AG09309 (cell line): ENCODE results near the gene AFF3.

Experiments used
- DNase-seq: peaks from one replicate; pipeline ENCODE4 v3.0.0-alpha.2; 2010; ENCODE audit warnings: low read depth
- H3K4me3 ChIP-seq: 2 replicates; pipeline ENCODE4 v1.5.1; 2011; ENCODE audit warnings: mild to moderate bottlenecking, low read depth, low read length, moderate library complexity; ENCODE audit not compliant: control insufficient read depth
- TF ChIP-seq, protein P1 (sequence below): IDR thresholded peaks from 2 replicates; pipeline ENCODE4 v1.5.1; 2011; ENCODE audit warnings: mild to moderate bottlenecking, low read depth, low read length, inconsistent platforms; ENCODE audit not compliant: insufficient read depth, control insufficient read depth; ENCODE audit errors: missing control alignments

AFF3 gene

DNA sequence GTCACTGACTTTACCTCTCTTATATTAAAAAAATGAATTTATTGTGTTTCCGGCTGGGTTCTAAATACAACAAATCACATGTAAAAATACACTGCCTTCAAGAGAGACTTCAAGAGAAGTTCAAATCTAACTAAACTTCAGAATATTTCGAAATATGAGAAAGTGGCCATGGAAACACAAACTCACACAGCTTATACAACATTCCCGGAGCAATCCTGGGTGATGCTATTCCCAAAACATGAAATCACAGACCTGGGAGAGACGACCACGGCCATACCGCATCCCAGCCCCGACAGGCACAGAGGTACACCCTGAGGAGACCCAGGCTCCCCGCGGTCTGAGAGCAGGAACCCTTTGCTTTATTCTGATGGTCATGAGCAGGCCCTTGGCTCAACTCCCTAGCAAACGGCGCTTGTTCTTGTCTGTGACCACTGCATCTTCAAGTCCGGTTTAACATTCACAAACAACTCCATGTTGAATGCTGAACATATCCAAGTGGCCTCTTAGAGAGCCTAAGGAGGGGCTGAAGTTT lies 467.2 kb downstream of the AFF3 start:
- no peak overlapping the region for H3K4me3 ChIP-seq
- DNase-seq: no peak
- TF ChIP-seq, protein P1, sequence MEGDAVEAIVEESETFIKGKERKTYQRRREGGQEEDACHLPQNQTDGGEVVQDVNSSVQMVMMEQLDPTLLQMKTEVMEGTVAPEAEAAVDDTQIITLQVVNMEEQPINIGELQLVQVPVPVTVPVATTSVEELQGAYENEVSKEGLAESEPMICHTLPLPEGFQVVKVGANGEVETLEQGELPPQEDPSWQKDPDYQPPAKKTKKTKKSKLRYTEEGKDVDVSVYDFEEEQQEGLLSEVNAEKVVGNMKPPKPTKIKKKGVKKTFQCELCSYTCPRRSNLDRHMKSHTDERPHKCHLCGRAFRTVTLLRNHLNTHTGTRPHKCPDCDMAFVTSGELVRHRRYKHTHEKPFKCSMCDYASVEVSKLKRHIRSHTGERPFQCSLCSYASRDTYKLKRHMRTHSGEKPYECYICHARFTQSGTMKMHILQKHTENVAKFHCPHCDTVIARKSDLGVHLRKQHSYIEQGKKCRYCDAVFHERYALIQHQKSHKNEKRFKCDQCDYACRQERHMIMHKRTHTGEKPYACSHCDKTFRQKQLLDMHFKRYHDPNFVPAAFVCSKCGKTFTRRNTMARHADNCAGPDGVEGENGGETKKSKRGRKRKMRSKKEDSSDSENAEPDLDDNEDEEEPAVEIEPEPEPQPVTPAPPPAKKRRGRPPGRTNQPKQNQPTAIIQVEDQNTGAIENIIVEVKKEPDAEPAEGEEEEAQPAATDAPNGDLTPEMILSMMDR: no peak

DNA sequence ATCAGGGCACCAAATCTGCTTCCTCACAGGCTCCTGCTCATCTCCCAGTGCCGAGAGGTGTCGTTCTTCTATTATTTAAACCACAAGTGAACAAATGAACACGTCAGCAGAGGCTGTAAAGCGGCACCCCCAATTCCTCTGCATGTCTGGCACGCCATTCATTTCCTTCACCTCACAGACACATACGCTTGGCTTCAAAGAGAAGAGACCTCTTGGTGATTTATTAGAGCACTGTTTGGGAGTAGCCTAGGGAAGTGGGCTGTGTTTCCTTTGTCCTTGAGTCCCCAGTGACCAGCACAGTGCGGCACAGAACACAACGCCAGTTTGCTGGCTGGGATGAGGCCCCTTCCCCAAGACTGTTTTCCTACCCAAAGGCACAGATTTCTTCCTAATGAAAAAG lies 468.3 kb downstream of the AFF3 start:
- TF ChIP-seq, protein P1: no peak
- DNase-seq: no peak
- no peak overlapping the region for H3K4me3 ChIP-seq

DNA sequence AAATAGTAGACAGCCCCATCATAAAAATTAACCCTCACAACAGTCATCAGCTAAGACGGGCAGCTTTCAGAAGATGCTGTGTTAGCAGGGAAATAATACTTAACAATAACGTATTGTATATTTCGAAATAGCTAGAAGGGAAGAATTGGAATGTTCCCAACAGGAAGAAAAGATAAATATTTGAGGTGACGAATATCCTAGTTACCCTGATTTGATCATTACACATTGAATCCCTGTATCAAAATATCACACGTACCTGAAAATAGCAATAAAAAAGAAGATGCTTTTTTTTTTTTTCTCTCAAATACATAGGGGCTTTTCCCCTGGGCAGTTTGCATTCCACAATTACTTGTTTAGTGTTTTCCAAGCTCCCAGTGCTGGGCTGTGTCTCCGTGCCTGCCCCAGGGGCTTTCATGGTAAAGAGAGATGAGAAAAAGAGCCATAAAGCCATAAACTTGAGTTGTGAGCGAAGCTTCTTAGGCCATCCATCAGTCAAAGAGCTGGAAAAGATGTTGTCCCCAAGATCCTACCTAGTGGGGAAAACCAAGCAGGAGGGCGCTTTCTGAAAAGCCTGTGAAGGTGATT lies 469.5 kb downstream of the AFF3 start:
- no peak for DNase-seq
- TF ChIP-seq, protein P1: no peak
- no peak overlapping the region for H3K4me3 ChIP-seq

DNA sequence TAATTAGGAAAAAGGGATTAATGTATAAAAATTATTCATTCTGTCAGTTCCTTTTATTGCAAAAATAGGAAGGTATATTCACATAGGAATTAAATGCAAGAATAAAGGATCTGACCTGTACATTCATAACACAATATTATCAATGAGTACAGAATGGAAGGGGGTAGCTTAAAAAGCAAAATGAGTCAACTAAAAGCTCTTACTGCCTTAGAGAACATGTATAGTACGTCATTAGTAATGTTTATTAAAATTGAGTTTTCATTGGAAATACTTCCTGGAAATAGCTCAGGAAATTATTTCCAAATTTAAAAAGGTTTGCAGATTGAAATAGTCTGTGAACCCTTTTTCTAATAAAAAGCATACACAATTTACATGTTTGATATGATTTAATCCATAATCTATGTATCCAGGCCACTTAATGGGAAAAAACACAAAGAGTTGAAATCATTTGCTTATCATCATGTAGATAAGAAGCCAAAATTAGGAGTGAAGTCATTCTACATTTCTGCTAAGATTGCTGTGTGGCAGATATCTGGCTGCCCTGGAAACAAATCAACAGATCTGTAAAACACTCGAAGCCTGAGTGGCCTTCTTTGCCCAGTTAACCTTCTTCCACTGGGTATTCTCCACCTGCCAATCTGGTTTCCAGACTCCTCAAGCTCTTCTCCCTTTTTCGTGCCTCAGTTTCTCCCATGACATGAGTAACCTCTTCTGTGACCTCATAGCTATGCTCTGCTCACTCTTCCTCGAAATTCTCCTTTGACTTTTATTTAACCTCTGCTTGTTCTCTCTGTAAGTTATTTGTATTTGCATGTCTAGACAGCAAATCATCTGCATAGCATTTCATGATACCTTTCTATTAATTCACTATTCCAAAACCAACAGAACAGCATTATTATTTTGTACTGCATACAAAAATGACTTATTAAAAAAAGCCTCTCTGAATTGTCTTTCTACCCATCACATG lies 471.3 kb downstream of the AFF3 start:
- TF ChIP-seq, protein P1: no peak
- no peak for DNase-seq
- no peak overlapping the region for H3K4me3 ChIP-seq

DNA sequence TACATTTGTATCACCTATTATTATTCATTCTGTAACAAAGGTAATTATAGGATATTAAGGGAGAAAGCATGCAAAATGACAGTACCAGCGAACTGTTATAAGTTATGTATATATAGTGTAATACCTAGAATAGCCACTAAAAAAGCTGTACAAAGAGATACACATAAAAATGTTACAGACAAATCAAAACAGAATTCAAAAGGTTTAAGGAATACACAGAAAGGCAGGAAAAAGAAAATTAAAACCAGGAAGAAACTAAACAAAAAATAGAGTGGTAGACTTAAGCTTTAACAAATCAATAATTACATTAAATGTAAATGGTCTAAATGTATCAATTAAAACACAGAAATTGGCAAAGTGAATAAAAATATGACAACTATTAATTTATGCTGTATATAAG lies 476.1 kb downstream of the AFF3 start:
- DNase-seq: no peak
- TF ChIP-seq, protein P1: no peak
- H3K4me3 ChIP-seq: no peak overlapping the region

DNA sequence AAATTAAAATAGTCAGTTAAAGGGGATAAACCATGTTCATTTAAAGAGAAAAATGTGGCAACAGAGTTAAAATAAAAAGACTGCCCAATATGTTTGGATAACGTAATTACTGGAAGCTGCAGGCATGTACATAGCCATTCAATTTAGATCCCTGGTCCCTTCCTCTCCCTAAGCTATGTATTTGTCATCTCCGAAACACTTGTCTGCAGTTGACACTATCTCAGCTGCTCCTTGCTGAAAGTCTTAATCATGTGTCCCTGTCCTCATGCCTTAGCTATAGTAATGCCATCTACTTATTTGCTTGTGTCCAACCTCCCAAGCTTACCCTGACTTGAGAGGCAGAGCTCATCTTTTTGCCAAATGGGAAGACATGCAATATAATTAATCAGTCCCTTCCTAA lies 478.7 kb downstream of the AFF3 start:
- H3K4me3 ChIP-seq: no peak overlapping the region
- DNase-seq: no peak
- TF ChIP-seq, protein P1: no peak
